HEK293T (cell line): ENCODE results near the gene RCAN2.

Experiments
- CTCF ChIA-PET: fragments of 350-600 bp; formaldehyde crosslinking; extraction: SDS; loops from one replicate; lab custom pipeline; 2021; ENCODE audit warnings: antibody characterized with exemption, inconsistent platforms; lab: Yijun Ruan, JAX
- POLR2A ChIA-PET: fragments of 350-600 bp; formaldehyde crosslinking; extraction: SDS; loops from one replicate; lab custom pipeline; 2020; ENCODE audit warnings: antibody characterized with exemption, inconsistent platforms; lab: Yijun Ruan, JAX
- DNase-seq: peaks from one replicate; pipeline ENCODE4 v3.0.0; 2012; ENCODE audit warnings: mixed read lengths; ENCODE audit errors: extremely low spot score
- ARNT ChIP-seq: fragments of 450-650 bp; IDR thresholded peaks from 2 replicates; pipeline ENCODE4 v1.6.1; 2017; ENCODE audit warnings: mild to moderate bottlenecking
- BHLHE40 ChIP-seq: fragments of 450-650 bp; IDR thresholded peaks from 2 replicates; pipeline ENCODE4 v1.6.1; 2016; ENCODE audit warnings: mild to moderate bottlenecking, moderate library complexity, borderline replicate concordance
- CTBP1 ChIP-seq: fragments of 450-650 bp; IDR thresholded peaks from 2 replicates; pipeline ENCODE4 v1.6.1; 2016; ENCODE audit warnings: borderline replicate concordance
- ELF4 ChIP-seq: fragments of 450-650 bp; IDR thresholded peaks from 2 replicates; pipeline ENCODE4 v1.6.1; 2017; ENCODE audit warnings: antibody characterized with exemption
- FOXA1 ChIP-seq: fragments of 450-650 bp; IDR thresholded peaks from 2 replicates; pipeline ENCODE4 v1.6.1; 2016; ENCODE audit warnings: mild to moderate bottlenecking
- FOXK2 ChIP-seq: fragments of 450-650 bp; IDR thresholded peaks from 2 replicates; pipeline ENCODE4 v1.6.1; 2016; ENCODE audit warnings: mild to moderate bottlenecking
- FOXM1 ChIP-seq: fragments of 450-650 bp; IDR thresholded peaks from 2 replicates; pipeline ENCODE4 v1.6.1; 2017; ENCODE audit warnings: mild to moderate bottlenecking, borderline replicate concordance
- HDGF ChIP-seq: fragments of 450-650 bp; IDR thresholded peaks from 2 replicates; pipeline ENCODE4 v1.6.1; 2017; ENCODE audit warnings: antibody characterized with exemption, borderline replicate concordance
- L3MBTL2 ChIP-seq: fragments of 450-650 bp; conservative IDR thresholded peaks from 2 replicates; pipeline ENCODE4 v1.6.1; 2016; ENCODE audit warnings: mild to moderate bottlenecking
- LEF1 ChIP-seq: fragments of 450-650 bp; IDR thresholded peaks from 2 replicates; pipeline ENCODE4 v1.6.1; 2017; ENCODE audit warnings: mild to moderate bottlenecking, borderline replicate concordance
- NFRKB ChIP-seq: fragments of 450-650 bp; IDR thresholded peaks from 2 replicates; pipeline ENCODE4 v1.6.1; 2016; ENCODE audit warnings: mild to moderate bottlenecking, moderate library complexity
- PKNOX1 ChIP-seq: fragments of 450-650 bp; IDR thresholded peaks from 2 replicates; pipeline ENCODE4 v1.6.1; 2016
- SP1 ChIP-seq: fragments of 450-650 bp; IDR thresholded peaks from 2 replicates; pipeline ENCODE4 v1.6.1; 2017
- SUZ12 ChIP-seq: fragments of 450-650 bp; IDR thresholded peaks from 2 replicates; pipeline ENCODE4 v1.6.1; 2016; ENCODE audit warnings: mild to moderate bottlenecking
- TARDBP ChIP-seq: fragments of 450-650 bp; IDR thresholded peaks from 2 replicates; pipeline ENCODE4 v1.6.1; 2016
- ZNF384 ChIP-seq: fragments of 450-650 bp; IDR thresholded peaks from 2 replicates; pipeline ENCODE4 v1.6.1; 2016

Gene RCAN2

DNA sequence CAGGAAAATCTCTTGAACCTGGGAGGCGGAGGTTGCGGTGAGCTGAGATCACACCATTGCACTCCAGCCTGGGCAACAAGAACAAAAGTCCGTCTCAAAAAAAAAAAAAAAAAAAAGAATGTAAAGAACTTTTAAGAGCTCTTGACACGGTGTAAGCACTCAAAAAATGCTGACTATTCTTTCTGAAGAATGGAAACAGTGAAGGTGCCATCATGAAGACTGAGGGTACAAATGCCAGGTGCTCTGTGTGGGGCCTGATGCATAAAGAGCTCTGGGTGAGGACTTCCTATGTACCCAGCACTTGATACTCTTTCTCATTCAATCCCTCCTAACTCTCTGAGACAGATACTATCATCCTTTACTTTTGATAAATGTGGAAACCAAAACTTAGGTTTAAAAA is 275.5 kb downstream of the RCAN2 start:
- ChIA-PET POLR2A (no interaction called here), CTCF (interaction anchor here (0.6 kb wide), 2 partner anchors 168 to 518 kb away, joined by 3 to 5 read pairs; no protein-coding TSS in a partner anchor)
- TF ChIP-seq LEF1 (no peak), SUZ12 (no peak), PKNOX1 (no peak), SP1 (no peak), HDGF (no peak), CTBP1 (no peak), ELF4 (no peak), FOXK2 (no peak), TARDBP (no peak), BHLHE40 (no peak), L3MBTL2 (no peak)
- DNase-seq: no peak

- TF ChIP-seq NFRKB (no peak), TARDBP (no peak), FOXA1 (no peak), ZNF384 (no peak), ARNT (no peak), FOXK2 (no peak), PKNOX1 (no peak), FOXM1 (no peak)
- ChIA-PET POLR2A (no interaction called here), CTCF (no interaction called here)
- no peak for DNase-seq
These were observed 276.0 kb downstream of the RCAN2 start for GRCh38 chr6:46215213-46215612.

GRCh38 chr6:46211917-46212316 is 279.3 kb downstream of the RCAN2 start:
- CTCF ChIA-PET: no interaction called here
- TF ChIP-seq BHLHE40: no peak
- TF ChIP-seq ZNF384: no peak
- TF ChIP-seq PKNOX1: no peak
- no peak for TF ChIP-seq NFRKB
- no peak for TF ChIP-seq FOXM1
- TF ChIP-seq SP1: no peak
- POLR2A ChIA-PET: no interaction called here
- DNase-seq: no peak

DNA sequence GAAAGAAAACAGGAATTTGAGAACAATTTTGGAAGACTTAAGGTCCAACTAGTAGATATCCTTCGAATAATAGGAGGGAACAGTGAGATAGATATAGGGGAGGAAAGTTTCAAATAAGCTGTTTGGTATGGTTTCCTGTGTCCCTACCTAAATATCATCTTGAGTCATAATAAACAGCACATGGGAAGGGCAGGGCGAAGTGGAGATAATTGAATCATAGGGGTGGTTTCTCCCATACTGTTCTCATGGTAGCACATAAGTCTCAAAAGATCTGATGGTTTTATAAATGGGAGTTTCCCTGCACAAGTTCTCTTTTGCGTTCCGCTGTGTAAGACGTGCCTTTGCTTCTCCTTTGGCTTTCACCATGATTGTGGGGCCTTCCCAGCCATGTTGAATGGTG is 281.0 kb downstream of the RCAN2 start:
- POLR2A ChIA-PET: no interaction called here
- TF ChIP-seq BHLHE40: no peak
- no peak for TF ChIP-seq CTBP1
- TF ChIP-seq PKNOX1: no peak
- no peak for TF ChIP-seq LEF1
- no peak for TF ChIP-seq ELF4
- TF ChIP-seq FOXK2: no peak
- no peak for TF ChIP-seq SUZ12
- TF ChIP-seq ARNT: no peak
- TF ChIP-seq ZNF384: no peak
- no peak for TF ChIP-seq NFRKB
- no peak for TF ChIP-seq SP1
- TF ChIP-seq TARDBP: no peak
- TF ChIP-seq L3MBTL2: no peak
- TF ChIP-seq FOXA1: no peak
- no peak for TF ChIP-seq FOXM1
- no peak for TF ChIP-seq HDGF
- no peak for DNase-seq
- CTCF ChIA-PET: interaction anchor here (0.8 kb wide), 1 partner anchor 25 kb away, joined by 3 read pairs; no protein-coding TSS in a partner anchor

DNA sequence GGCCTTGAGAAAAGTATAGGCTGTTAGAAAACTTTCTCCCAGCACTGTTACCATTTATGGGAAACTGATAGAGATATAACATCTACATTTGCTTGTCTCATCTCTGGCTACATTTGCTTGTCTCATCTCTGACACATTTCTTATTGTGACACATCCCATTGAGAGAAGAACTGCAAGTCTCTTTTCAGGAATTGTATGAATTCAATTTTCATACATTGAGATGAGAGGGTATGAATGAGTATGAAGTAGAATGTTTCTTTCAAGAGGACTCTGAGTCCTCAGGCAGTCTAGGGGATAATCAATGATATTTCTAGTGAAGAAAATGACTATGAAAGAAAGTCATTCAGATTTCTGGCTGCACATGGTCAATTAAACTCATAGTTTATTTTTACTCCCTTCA is 282.9 kb downstream of the RCAN2 start:
- no peak for TF ChIP-seq CTBP1
- no peak for TF ChIP-seq L3MBTL2
- TF ChIP-seq FOXA1: no peak
- TF ChIP-seq HDGF: no peak
- TF ChIP-seq ZNF384: no peak
- no peak for TF ChIP-seq ARNT
- TF ChIP-seq SUZ12: no peak
- no peak for DNase-seq
- POLR2A ChIA-PET: no interaction called here
- CTCF ChIA-PET: no interaction called here

GRCh38 chr6:46207174-46207573 is 284.1 kb downstream of the RCAN2 start:
- POLR2A ChIA-PET: no interaction called here
- CTCF ChIA-PET: interaction anchor here (0.9 kb wide), 1 partner anchor 14 kb away, joined by 3 read pairs; no protein-coding TSS in a partner anchor
- TF ChIP-seq FOXA1: no peak
- TF ChIP-seq SP1: no peak
- no peak for TF ChIP-seq ELF4
- TF ChIP-seq FOXK2: no peak
- no peak for TF ChIP-seq ZNF384
- no peak for DNase-seq
